Measurements from ENCODE around the gene RAPGEF5.

RAPGEF5 gene

DNA sequence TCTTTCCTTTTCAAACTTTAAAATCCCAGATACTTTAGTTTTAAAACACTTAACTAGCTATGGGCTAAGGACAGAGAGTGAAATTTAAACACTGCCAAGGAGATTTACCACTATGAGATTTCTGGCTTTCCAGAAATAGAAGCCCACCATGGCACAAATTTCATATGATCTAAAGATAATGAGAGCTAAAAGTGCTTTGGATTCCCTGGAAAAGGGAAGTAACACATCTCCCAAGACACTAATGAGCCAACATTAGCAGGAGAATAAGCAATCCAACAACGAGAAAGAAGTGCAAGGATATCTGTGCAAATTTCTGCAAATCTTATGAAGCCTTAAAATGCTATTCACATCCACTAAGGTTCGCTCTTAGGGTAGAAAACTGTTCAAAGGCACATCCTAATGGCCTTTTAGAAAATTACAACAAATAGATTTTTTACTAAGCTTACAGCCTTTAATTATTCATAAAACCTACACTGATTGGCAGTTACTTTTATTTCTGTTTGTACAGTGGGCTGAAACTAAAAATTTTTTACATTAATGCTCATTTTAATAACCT lies 100.3 kb downstream of the RAPGEF5 start:
- no peak for DNase-seq

DNA sequence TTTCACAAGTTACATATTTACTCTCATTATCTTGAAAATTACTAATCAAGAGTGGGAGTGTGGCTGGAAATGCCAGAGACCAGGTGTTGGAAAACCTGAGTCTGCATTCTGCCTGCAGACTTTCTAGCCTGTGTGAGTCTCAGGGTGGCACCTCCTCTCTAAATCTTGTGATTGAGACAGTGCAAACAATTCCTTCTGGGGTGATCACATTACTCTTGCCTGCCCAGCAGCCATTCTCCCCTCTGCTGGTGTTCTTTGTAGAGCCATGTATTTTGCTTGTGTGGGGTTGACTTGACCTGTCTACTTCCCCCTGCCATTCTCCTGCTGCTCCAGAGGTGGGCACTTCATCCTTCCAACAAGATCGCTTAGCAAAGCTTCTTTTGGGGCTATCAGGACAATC lies 101.1 kb downstream of the RAPGEF5 start:
- no peak for DNase-seq

- DNase-seq: no peak
Observed at GRCh38 chr7:22255342-22255741, 101.6 kb downstream of the RAPGEF5 start.

- no peak for DNase-seq
Observed at GRCh38 chr7:22252936-22253536, 103.9 kb downstream of the RAPGEF5 start.

GRCh38 chr7:22252016-22252415 lies 104.9 kb downstream of the RAPGEF5 start:
- DNase-seq: no peak

DNA sequence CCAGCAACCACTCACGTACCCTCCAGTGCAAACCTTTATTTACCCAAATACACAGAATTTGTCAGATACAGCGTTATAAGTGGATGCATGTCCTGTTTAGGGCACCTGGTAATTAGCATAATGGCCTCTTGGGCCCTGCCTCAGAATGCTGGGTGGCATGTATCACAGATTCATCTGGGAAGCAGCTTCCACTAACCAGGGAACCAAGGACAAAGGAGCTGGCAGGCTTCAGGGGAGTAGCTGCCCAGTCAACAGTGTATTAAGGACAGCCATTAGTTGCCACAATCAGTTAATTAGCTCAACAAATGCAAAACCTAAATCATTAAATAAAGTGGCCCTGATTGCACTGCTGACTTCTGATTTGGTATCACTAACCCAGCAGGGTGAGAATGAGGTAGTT lies 105.7 kb downstream of the RAPGEF5 start:
- no peak for DNase-seq

DNA sequence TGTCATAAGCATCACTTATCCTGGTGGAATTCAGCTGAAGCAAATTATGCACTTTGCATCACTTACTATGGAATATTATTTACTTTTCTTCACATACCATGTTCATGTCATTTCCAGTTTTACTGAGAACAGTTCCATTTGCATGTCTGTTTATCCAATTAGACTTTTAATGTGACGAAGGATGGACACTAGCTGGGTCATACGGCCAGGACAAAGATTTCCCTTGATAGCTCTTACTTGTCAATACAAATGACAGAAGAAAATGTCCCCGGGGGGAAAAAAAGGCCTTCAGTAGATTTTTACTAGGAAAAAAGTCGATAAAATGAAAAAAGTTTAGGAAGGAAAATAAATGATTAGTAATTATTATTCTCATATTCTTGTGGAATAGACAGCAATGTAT lies 106.6 kb downstream of the RAPGEF5 start:
- no peak for DNase-seq

- DNase-seq: no peak
Observed at GRCh38 chr7:22248111-22248809, 108.7 kb downstream of the RAPGEF5 start.

DNA sequence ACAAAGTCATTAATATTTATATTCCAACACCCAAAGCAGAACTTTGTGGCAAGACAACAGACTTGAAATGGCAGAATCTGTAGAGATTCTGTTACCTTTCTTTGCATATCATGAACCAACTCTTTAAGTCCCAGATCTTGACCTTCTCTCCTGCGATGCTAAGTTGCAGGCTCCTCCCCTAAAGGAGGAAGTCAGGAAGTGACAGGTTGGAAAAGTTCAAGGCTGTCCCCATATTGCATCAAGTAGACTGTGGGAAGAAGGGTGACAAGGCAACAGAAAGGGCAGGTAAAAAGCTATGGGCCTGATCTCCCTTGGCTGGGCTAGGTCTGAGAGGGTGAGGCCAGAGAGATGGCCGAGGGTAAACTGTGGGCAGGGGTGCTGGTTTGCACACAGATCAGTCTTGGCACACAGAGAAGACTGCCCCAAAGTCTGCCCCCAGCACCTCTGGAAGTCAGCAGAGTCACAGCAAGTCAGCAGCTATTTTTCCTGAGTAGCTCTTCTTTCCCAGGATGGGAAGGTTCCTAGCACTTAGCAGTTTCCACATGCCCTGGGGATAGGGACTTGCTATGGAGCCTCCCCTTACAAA lies 115.1 kb downstream of the RAPGEF5 start:
- DNase-seq: no peak

DNA sequence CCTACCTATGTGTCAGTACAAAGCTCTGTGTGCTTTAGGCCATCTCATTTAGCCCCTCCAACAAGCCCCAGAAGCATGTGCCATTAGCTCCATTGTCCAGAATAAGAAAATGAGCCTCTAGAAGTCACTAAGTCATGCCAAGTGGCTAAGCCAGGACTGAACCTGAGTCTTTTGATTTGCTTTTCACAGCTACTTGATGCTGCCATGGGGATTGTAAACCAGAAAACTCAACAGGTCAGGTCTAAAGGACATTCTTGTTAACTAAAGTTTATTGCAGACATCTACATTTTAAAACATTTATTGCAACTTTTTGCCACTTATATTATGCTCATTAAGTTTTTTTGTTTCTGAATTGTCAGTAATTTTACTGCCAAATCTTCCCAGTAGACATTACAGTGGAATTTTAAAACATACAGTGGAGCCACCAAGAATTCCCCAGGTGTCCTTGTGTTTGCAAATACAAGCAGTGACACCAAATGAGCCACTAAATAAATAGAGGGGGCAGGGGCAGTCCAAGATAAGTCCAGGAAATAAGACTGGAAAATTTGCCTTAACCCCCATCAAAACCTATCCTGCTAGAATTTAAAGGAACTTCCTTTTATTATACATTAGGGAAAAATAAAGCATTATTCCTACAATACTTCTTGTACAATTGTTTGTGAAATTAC lies 115.9 kb downstream of the RAPGEF5 start:
- no peak for DNase-seq

DNA sequence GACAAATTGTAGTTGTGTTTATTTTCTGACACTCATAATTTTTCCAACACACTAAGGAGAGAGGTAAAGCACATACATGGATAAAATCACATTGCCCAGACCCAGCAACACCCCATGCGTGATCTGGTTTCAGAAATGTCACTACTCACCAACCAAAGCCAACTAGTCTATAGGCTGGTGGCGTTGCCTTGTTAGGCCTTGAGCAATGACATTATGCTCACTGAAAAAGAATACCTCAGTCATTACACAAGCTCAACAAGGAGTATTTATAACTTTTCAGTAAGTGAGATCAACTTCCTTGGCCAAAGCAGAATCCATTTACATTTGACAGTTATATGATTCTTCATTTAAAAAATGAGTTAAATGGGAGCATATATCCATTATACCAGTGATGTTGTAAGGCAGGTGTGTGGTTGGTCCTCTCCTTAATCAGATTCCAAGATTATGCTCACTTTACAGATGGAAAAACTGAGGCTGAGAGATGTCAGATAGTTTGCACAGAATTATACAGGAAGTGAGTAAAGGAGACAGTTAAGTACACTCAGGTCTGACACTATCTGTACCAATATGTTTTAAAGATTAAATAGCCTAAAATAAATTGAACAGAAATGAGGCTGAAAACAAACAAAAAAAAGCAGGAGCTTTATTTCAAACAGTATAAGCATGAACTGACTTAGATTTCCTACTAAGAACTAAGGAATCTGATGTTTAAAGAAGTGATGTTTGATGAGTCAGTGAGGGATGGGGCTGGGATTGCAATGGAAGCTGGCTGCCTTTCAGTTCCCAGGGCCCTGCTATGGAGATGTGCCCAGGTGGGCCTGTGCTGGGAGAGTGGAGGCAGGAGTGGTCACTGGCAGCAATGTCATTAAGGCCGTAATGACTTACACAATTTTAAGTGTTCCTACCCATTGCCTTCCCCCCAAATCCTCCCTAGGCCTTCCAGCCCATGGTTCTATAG lies 118.3 kb downstream of the RAPGEF5 start:
- peak; percentile 8 for DNase-seq

DNA sequence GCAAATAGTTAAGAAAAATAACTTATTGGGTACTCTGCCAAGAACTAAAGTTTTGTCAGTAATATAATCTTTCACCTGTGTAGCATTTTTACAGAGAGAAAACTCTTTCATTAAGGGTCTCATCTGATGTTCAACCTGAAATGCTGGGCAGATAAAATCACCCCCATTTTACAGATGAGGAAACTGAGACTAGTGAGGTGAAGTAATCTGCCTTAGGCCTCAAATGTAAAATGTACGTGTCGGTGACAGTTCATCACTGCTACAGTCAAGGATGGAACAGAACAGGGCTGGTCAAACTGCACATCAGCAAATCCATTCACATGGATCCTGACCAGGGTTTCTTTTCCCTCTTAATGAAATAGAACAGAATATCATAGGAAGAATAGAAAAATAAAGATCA lies 121.8 kb downstream of the RAPGEF5 start:
- DNase-seq: no peak

GRCh38 chr7:22234227-22234626 lies 122.7 kb downstream of the RAPGEF5 start:
- DNase-seq: peak; percentile 2

DNA sequence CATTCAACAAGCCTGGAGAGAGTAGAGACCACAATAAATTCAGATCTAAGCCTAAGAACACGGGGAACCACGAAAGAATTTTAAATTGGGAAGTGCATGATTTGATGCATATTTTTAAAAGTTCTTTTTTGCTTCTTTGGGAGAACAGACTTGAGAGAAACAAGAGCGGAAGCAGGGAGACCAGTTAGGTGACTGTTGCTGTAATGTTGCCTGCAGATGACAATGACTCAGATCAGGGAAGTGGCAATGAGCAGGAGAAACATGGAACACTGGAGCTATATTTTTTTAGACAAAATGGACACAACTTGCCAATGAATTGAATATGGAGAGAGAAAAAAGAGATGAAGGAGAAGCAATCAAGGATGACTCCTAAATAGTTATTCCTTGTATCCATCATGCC lies 125.1 kb downstream of the RAPGEF5 start:
- no peak for DNase-seq

DNA sequence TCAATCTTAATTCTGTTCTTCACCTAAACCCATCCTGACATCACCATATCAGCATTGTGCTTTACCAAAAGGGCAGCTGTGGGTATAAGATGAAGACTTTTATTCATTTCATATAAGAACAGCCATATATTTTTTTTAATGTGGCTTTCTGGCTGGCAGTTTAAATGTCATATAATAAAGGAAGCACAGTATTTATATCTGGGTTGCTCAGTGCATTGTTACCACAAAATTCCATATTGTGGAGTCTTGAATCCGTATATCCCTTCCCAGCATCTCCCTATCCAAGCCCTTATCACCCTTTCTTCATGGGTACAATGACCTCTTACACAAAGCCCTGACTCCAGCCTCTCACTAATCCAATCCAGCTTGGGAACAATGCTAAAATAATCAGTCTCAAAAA lies 125.8 kb downstream of the RAPGEF5 start:
- DNase-seq: no peak

DNA sequence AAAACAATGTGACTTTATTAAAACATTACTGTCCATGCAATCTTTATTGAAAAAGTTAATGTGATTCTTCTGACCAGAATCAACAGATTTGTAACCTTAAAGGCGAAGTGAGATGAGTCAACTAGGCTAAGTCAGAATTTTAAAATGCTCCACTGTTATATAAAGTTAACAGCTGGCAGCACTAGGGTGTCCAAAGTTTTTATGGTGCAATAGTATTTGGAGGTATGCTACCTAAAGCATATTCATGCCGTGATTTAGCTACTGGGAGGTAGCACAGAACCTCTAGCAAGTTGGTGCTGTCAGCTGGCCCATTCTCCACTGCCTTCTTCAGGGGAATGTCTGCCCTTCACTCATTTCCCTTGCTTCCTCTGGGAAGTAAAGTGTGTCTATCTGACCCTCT lies 126.7 kb downstream of the RAPGEF5 start:
- no peak for DNase-seq

GRCh38 chr7:22229148-22229547 lies 127.8 kb downstream of the RAPGEF5 start:
- DNase-seq: no peak

DNA sequence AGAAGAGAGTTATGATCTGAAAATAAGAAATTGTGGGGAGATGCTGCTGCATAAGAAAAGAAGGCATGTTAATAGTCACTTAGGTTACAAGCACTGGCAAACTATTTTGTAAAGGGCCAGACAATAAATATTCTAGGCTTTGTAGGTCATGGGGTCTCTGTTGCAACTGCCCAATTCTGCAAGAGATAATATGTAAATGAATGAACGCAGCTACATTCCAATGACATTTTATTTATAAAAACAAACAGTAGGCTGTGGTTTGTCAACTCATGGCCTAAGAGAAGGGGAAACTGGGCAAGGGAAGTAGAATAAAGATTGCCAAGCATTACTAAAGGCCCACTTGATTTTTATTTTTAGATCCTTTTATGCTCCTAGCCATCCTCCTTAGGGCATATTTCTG lies 133.1 kb downstream of the RAPGEF5 start:
- no peak for DNase-seq

DNA sequence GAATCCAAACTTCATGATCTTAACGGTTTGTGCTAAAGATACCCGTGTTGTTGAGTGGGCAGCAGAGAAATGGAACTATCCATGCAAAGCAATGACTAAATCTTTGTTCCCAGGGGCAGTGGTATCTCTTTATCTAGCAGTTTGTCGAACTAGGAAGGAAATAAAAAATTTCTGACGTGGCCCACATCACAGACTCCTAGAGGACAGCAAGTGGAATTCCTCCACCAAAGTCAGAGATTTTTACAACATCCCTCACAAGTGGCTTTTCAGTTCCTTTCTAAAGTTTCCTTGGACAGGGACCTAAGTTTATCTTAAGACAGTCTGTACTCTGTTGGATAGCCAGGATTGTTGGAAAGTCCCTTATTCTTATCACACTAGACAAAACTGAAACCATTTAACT lies 136.0 kb downstream of the RAPGEF5 start:
- DNase-seq: no peak

- no peak for DNase-seq
Observed at GRCh38 chr7:22219739-22220493, 137.0 kb downstream of the RAPGEF5 start.

GRCh38 chr7:22219036-22219435 lies 137.9 kb downstream of the RAPGEF5 start:
- DNase-seq: no peak

Data from fibroblast of skin of scalp (primary cell).